Activated T-helper 17 cell treated with anti-CD3 and anti-CD28 coated beads, Interleukin-2, amount 50 U/mL, for 72 hours (primary cell): ENCODE measurements around the gene HERC5. TPM values are rescaled to one million over a fixed set of nuclear protein-coding genes. Genes with fewer than 3 reads are reported as not detected.
A peak's percentile ranks its signal among the peaks of the same experiment; 100 is the strongest.
"Not testable (repeated sequence)": the region's sequence is repeated elsewhere in the genome, so short reads cannot be mapped to it uniquely, and the experiment has no call there.

ENCODE experiments used
- ATAC-seq: fragments of 150-1000 bp; cut with Tn5 transposase; replicated peaks from 2 replicates; pipeline ENCODE4 v1.10.0; 2021; ENCODE audit warnings: mild to moderate bottlenecking, moderate library complexity
- H3K27ac Mint-ChIP-seq: one replicate; pipeline ENCODE4 v1.8.0; 2022; ENCODE audit warnings: mixed read lengths
- H3K27me3 Mint-ChIP-seq: one replicate; pipeline ENCODE4 v1.8.0; 2022; ENCODE audit warnings: mixed read lengths
- H3K36me3 Mint-ChIP-seq: one replicate; pipeline ENCODE4 v1.8.0; 2022; ENCODE audit warnings: low read depth, mild to moderate bottlenecking, mixed read lengths
- H3K4me1 Mint-ChIP-seq: one replicate; pipeline ENCODE4 v1.8.0; 2022; ENCODE audit warnings: mixed read lengths
- H3K4me3 Mint-ChIP-seq: one replicate; pipeline ENCODE4 v1.8.0; 2022; ENCODE audit warnings: mild to moderate bottlenecking, mixed read lengths
- H3K9me3 Mint-ChIP-seq: one replicate; pipeline ENCODE4 v1.8.0; 2022; ENCODE audit warnings: mixed read lengths
- total RNA-seq, 2 donors: library from RNA; stranded (reverse); gene quantifications; one replicate each; pipeline ENCODE4 v1.2.3, GENCODE V29; 2022

HERC5 gene
- total RNA-seq, 2 donors from 2014 or later = 26.1 to 26.9 TPM

- Mint-ChIP-seq H3K36me3 (peaks cover 29% of the 10 kb centered on the region), H3K9me3 (no peaks in the 10 kb centered on the region), H3K27ac (peak overlapping the region; percentile 97), H3K27me3 (no peaks in the 10 kb centered on the region), H3K4me3 (peak overlapping the region; percentile 96), H3K4me1 (peaks cover 15% of the 10 kb centered on the region)
- no peak for ATAC-seq
These were observed 65.9 kb downstream of the HERC5 start for GRCh38 chr4:88522702-88523324.

- ATAC-seq = peak; percentile 91
- Mint-ChIP-seq H3K4me1 (peaks cover 16% of the 10 kb centered on the region), H3K27me3 (no peaks in the 10 kb centered on the region), H3K36me3 (peaks cover 29% of the 10 kb centered on the region), H3K4me3 (peak within 1 kb of the TSS; percentile 96), H3K27ac (peak within 1 kb of the TSS; percentile 97), H3K9me3 (no peaks in the 10 kb centered on the region)
These were observed 66.6 kb downstream of the HERC5 start, which contains the start of gene PYURF for GRCh38 chr4:88523325-88524129. TSS of gene PYURF (minus strand) at chr4:88523776. CDS start at chr4:88523700, 76 bp downstream.

GRCh38 chr4:88524171-88524570, 67.3 kb downstream of the HERC5 start:
- Mint-ChIP-seq H3K9me3 (no peaks in the 10 kb centered on the region), H3K4me1 (peaks cover 16% of the 10 kb centered on the region), H3K36me3 (peaks cover 29% of the 10 kb centered on the region), H3K4me3 (peak overlapping the region; percentile 96), H3K27ac (peak overlapping the region; percentile 97), H3K27me3 (no peaks in the 10 kb centered on the region)
- ATAC-seq = no peak

- H3K9me3 Mint-ChIP-seq = no peaks in the 10 kb centered on the region
- no peak overlapping the region for H3K4me3 Mint-ChIP-seq
- peaks cover 16% of the 10 kb centered on the region for H3K4me1 Mint-ChIP-seq
- peak overlapping the region; percentile 46 for H3K27ac Mint-ChIP-seq
- ATAC-seq = no peak
- no peaks in the 10 kb centered on the region for H3K27me3 Mint-ChIP-seq
- H3K36me3 Mint-ChIP-seq = peaks cover 17% of the 10 kb centered on the region
These were observed 69.4 kb downstream of the HERC5 start for GRCh38 chr4:88526221-88526815.

GRCh38 chr4:88527787-88528186, 70.9 kb downstream of the HERC5 start:
- H3K36me3 Mint-ChIP-seq = peaks cover 3% of the 10 kb centered on the region
- no peak for ATAC-seq

GRCh38 chr4:88528861-88529260, 71.9 kb downstream of the HERC5 start:
- no peaks in the 10 kb centered on the region for H3K9me3 Mint-ChIP-seq
- no peak overlapping the region for H3K27ac Mint-ChIP-seq
- H3K4me1 Mint-ChIP-seq = peaks cover 13% of the 10 kb centered on the region
- H3K36me3 Mint-ChIP-seq = no peaks in the 10 kb centered on the region
- no peaks in the 10 kb centered on the region for H3K27me3 Mint-ChIP-seq
- no peak for ATAC-seq
- H3K4me3 Mint-ChIP-seq = no peak overlapping the region

More at GRCh38 chr4:88527787-88528186, 70.9 kb downstream of the HERC5 start:
- no peaks in the 10 kb centered on the region for H3K9me3 Mint-ChIP-seq
- H3K4me1 Mint-ChIP-seq = peaks cover 9% of the 10 kb centered on the region
- H3K27me3 Mint-ChIP-seq = no peaks in the 10 kb centered on the region
- no peak overlapping the region for H3K27ac Mint-ChIP-seq
- no peak overlapping the region for H3K4me3 Mint-ChIP-seq

- Mint-ChIP-seq H3K9me3 (no peaks in the 10 kb centered on the region), H3K4me1 (peaks cover 21% of the 10 kb centered on the region), H3K36me3 (no peaks in the 10 kb centered on the region), H3K4me3 (no peak overlapping the region), H3K27ac (no peak overlapping the region), H3K27me3 (peaks cover 4% of the 10 kb centered on the region)
- no peak for ATAC-seq
These were observed 74.6 kb downstream of the HERC5 start for GRCh38 chr4:88531549-88531948.

GRCh38 chr4:88533088-88533790, 76.3 kb downstream of the HERC5 start:
- Mint-ChIP-seq H3K4me1 (peaks cover 16% of the 10 kb centered on the region), H3K27ac (peak overlapping the region; percentile 78), H3K27me3 (peaks cover 4% of the 10 kb centered on the region), H3K9me3 (no peaks in the 10 kb centered on the region), H3K4me3 (peak overlapping the region; percentile 42), H3K36me3 (no peaks in the 10 kb centered on the region)
- no peak for ATAC-seq

- ATAC-seq = peak; percentile 20
- H3K27ac Mint-ChIP-seq = peak overlapping the region; percentile 86
These were observed 77.2 kb downstream of the HERC5 start for GRCh38 chr4:88533937-88534750.

GRCh38 chr4:88535090-88535755, 78.3 kb downstream of the HERC5 start:
- ATAC-seq = peak; percentile 92
- Mint-ChIP-seq H3K9me3 (no peaks in the 10 kb centered on the region), H3K36me3 (no peaks in the 10 kb centered on the region), H3K27ac (peak overlapping the region; percentile 86), H3K4me3 (peak overlapping the region; percentile 42), H3K4me1 (peaks cover 20% of the 10 kb centered on the region), H3K27me3 (peaks cover 7% of the 10 kb centered on the region)

More at GRCh38 chr4:88533937-88534750, 77.2 kb downstream of the HERC5 start:
- H3K27me3 Mint-ChIP-seq = peaks cover 4% of the 10 kb centered on the region
- H3K36me3 Mint-ChIP-seq = no peaks in the 10 kb centered on the region
- peaks cover 16% of the 10 kb centered on the region for H3K4me1 Mint-ChIP-seq
- no peaks in the 10 kb centered on the region for H3K9me3 Mint-ChIP-seq
- H3K4me3 Mint-ChIP-seq = peak overlapping the region; percentile 42

GRCh38 chr4:88537709-88538108, 80.8 kb downstream of the HERC5 start:
- Mint-ChIP-seq H3K27ac (no peak overlapping the region), H3K27me3 (peaks cover 8% of the 10 kb centered on the region), H3K4me1 (peaks cover 20% of the 10 kb centered on the region), H3K9me3 (no peaks in the 10 kb centered on the region), H3K4me3 (no peak overlapping the region), H3K36me3 (no peaks in the 10 kb centered on the region)
- ATAC-seq = no peak

GRCh38 chr4:88539322-88540068, 82.6 kb downstream of the HERC5 start:
- not testable (repeated sequence) for ATAC-seq, H3K27ac Mint-ChIP-seq, H3K27me3 Mint-ChIP-seq, H3K36me3 Mint-ChIP-seq, H3K4me3 Mint-ChIP-seq, H3K9me3 Mint-ChIP-seq
- H3K4me1 Mint-ChIP-seq = peaks cover 15% of the 10 kb centered on the region

- Mint-ChIP-seq H3K4me1 (no peaks in the 10 kb centered on the region), H3K4me3 (no peak overlapping the region), H3K27me3 (no peaks in the 10 kb centered on the region), H3K36me3 (no peaks in the 10 kb centered on the region), H3K27ac (no peak overlapping the region), H3K9me3 (no peaks in the 10 kb centered on the region)
- no peak for ATAC-seq
These were observed 92.9 kb downstream of the HERC5 start for GRCh38 chr4:88549815-88550214.
